Measurements from ENCODE around the gene RSU1. TPM values are rescaled to one million over a fixed set of nuclear protein-coding genes. Genes with fewer than 3 reads are reported as not detected.

RSU1 gene
- total RNA-seq, 4 donors from 2014 or later: 57.5 to 121 (median 81.6) TPM

DNA sequence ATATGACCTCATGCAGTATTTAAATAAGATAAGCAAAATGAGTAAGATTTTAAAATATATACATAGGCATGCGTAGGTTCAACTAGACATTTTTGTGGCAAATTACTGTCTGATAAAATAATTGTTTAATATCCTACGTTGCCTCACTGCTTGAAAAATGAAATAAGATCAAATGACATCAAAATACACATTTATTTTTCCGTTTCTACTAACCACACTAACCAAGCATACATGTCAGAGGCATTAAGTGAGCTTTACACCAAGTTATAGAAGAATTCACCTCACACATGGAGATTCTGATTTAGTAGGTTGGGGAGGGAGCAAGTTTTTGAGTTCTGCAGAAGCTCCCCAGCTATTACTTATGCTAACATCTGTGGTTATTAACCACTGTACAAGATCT, 66.8 kb downstream of the RSU1 start:
- ATAC-seq (ENCODE audit: low FRiP score) (no peak), DNase-seq (ENCODE audit: low spot score) (no peak)
- TF ChIP-seq, protein P1, sequence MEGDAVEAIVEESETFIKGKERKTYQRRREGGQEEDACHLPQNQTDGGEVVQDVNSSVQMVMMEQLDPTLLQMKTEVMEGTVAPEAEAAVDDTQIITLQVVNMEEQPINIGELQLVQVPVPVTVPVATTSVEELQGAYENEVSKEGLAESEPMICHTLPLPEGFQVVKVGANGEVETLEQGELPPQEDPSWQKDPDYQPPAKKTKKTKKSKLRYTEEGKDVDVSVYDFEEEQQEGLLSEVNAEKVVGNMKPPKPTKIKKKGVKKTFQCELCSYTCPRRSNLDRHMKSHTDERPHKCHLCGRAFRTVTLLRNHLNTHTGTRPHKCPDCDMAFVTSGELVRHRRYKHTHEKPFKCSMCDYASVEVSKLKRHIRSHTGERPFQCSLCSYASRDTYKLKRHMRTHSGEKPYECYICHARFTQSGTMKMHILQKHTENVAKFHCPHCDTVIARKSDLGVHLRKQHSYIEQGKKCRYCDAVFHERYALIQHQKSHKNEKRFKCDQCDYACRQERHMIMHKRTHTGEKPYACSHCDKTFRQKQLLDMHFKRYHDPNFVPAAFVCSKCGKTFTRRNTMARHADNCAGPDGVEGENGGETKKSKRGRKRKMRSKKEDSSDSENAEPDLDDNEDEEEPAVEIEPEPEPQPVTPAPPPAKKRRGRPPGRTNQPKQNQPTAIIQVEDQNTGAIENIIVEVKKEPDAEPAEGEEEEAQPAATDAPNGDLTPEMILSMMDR (IDR thresholded peaks at IDR 0.05): no peak

DNA sequence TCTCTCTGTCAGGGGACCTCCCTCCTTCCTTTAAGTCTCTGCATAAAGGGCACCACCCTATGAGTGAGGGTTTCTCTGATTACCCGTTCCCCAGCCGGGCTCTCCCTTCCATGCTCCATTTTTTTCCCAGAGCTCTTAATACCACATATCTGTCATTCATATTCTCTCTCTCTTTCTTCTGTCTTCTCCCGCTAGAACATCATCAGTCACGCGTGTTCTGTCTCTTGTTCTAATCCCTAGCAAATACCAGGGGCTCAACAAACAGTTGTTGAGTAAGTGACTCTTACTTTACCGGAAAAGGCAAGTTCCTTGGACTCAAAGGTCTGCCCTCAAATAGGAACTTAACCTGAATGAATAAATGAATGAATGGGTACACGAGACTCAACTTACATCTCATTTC, 68.5 kb downstream of the RSU1 start:
- no peak for ATAC-seq (ENCODE audit: low FRiP score)
- TF ChIP-seq, protein P1 (IDR thresholded peaks at IDR 0.05): no peak
- no peak for DNase-seq (ENCODE audit: low spot score)

DNA sequence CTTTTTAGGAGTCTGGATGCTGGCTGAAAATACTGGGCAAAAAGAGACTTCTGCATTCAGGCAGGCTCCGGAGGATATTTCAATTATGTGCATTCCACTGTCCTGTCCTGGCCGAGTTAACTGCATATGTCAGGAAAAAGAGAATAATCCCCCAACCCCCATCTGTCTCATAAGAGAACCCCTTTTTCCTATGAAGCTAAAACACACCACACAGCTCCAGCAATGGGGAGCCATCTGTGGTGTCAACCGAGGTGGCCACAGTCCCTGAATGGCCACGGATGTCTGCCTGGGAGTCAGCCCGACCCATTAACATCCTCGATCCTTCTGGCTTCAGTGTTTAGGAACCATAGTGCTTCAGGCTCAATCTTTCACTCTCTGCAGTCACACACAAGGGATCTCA, 70.4 kb downstream of the RSU1 start:
- DNase-seq (ENCODE audit: low spot score) (no peak), ATAC-seq (ENCODE audit: low FRiP score) (no peak)
- TF ChIP-seq, protein P1 (IDR thresholded peaks at IDR 0.05): no peak

- no peak for DNase-seq (ENCODE audit: low spot score)
- no peak for ATAC-seq (ENCODE audit: low FRiP score)
- TF ChIP-seq, protein P1 (IDR thresholded peaks at IDR 0.05): no peak
These were observed 72.2 kb downstream of the RSU1 start for GRCh38 chr10:16745061-16745460.

DNA sequence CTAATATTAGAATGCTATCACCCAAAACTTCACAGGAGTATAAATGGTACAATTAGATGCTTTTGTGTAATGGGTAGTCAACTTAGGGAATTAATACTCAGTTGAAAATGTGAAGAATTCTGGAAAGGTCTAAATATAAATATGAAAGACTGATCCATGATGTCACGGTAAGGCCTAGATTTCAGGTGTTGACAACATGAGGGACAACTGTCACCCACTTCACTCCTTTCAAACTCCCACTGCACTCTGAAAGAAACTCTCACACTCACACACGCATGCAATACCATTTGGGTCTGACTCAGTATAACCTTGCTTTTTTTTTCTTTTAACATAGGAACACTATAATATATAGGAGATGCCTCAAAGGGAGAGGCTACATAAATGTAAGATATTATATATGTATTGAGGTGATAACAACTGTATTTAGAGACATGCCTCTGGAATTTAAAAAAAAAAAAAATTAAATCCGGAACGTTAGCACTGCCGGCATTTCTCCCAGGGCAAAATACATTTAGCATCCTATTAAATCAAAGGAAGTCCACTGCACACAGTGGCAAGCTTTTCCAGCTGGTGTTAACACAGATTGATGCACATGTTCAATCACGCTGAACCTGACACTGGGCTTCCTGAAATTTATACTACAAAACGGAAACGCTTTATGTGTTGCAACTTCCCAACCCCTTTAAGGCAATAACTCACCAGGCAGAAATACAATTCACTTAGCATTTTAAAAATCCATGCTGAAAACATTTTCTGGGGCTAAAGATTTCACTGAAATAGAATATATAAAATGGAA, 74.9 kb downstream of the RSU1 start:
- no peak for DNase-seq (ENCODE audit: low spot score)
- TF ChIP-seq, protein P1 (IDR thresholded peaks at IDR 0.05): no peak
- no peak for ATAC-seq (ENCODE audit: low FRiP score)

DNA sequence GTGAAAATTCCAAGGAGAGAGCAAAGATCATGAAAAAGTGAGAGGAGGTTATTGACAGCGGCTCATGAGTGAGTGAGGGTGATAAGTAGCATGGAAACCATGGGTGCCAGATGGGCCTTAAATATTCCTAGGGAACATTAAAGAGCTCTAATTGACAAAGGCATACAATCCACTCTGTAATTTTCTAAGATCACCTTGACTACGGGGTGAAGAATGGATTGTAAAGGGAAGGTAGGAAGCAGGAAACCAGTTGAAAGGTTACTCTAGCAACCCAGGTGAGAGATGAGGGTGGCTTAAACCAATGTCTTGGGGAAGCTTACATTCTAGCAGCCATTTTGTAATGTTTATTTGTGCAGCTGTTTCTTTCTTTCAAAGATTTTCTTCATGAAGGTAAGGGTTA, 75.7 kb downstream of the RSU1 start:
- DNase-seq (ENCODE audit: low spot score): no peak
- ATAC-seq (ENCODE audit: low FRiP score): no peak
- TF ChIP-seq, protein P1 (IDR thresholded peaks at IDR 0.05): no peak

- ATAC-seq (ENCODE audit: low FRiP score): no peak
- no peak for DNase-seq (ENCODE audit: low spot score)
- TF ChIP-seq, protein P1 (IDR thresholded peaks at IDR 0.05): no peak
These were observed 79.8 kb downstream of the RSU1 start for GRCh38 chr10:16737420-16737819.
